NCI-H2227 (cell line): ENCODE measurements around the gene SHISAL1.

ENCODE experiments used
- DNase-seq: peaks from one replicate; lab custom pipeline; 2025; ENCODE audit not compliant: unreplicated experiment; lab: John Stamatoyannopoulos, UW

The SHISAL1 gene

DNA sequence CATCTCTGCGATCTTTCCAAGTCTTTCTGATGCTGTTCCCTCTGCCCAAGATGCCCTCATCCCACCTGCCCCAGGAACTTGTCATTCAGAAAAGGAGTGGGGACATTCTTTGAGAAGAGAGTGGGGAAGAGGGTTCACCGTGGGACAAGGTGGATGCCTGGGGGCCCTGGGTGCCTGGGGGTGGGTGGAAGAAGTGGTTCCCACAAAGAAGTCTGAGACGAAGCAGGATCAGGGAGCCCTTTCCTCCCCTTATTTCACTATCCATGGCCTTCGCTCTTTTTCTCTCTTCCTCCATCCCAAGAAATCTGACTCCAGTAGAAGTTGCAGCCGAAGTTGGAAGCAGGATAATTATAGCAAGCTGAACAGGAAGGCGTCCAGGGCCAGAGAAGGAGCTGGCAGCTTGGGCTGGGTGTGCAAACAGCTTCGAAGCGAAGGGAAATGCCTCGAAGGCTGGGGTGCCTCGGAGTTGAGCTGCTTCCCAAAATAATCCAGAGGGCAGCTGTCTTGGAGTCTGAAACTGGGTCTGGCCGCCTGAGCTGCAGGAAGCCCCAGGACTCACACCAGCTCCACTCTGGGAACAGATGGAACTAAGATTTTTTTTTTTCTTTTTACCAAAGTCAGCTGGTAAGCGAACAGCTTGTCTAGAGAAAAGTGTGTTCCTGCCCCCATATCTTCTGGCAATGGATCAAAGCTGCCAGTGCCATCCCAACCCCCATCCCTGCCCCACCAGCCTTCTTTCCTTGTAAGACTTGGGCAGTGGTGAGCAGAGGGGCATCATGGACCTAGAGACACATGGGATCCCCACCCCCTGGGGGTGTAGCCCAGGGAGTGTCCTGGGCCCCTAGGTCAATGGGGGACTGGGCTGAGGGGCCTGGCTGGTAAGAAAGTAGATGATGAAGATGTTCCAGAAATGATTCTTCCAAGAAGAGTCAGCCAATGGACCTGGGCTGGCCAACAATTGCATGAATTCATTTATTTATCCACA lies 100.5 kb downstream of the SHISAL1 start:
- no peak for DNase-seq

- DNase-seq: no peak
Observed at GRCh38 chr22:44211256-44211945, 101.3 kb downstream of the SHISAL1 start.

- DNase-seq: no peak
Observed at GRCh38 chr22:44210722-44211121, 102.0 kb downstream of the SHISAL1 start.

GRCh38 chr22:44209343-44209742 lies 103.4 kb downstream of the SHISAL1 start:
- no peak for DNase-seq

GRCh38 chr22:44207981-44208317 lies 104.8 kb downstream of the SHISAL1 start:
- DNase-seq: no peak

DNA sequence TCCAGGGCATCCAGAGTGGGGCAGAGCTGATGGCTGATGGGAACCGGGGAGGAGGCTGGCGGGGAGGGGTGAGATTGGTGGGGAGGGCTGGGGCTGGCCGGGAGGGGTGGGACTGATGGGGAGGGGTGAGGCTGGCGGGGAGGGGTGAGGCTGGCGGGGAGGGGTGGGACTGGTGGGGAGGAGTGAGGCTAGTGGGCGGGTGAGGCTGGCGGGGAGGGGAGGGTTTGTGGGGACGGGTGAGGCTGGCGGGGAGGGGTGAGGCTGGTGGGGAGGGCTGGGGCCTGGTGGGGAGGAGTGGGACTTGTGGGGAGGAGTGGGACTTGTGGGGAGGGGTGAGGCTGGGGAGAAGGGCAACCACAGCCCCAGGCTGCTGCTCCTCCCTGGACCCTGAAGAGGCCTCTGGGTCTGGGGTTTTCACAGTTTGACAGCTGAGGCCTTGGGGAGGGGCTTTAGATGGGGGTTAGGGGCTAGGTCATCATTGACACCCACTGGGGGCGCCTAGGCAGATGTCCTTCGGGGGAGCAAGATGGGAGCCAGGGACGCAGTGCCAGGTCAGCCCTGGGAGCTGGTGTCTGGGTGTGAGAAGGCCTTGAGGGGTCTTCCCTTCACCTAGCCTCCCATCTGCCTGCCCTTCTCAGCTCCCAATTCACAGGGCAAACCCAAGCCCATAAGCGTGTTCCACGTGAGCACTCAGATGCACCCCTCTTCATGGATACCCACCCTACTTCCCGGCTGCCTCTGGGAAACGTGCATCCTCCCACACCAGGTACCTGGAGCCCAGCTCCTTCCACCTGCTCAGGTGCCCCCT lies 105.4 kb downstream of the SHISAL1 start:
- no peak for DNase-seq

- no peak for DNase-seq
Observed at GRCh38 chr22:44206696-44207095, 106.1 kb downstream of the SHISAL1 start.

GRCh38 chr22:44206330-44206645 lies 106.5 kb downstream of the SHISAL1 start:
- DNase-seq: no peak

DNA sequence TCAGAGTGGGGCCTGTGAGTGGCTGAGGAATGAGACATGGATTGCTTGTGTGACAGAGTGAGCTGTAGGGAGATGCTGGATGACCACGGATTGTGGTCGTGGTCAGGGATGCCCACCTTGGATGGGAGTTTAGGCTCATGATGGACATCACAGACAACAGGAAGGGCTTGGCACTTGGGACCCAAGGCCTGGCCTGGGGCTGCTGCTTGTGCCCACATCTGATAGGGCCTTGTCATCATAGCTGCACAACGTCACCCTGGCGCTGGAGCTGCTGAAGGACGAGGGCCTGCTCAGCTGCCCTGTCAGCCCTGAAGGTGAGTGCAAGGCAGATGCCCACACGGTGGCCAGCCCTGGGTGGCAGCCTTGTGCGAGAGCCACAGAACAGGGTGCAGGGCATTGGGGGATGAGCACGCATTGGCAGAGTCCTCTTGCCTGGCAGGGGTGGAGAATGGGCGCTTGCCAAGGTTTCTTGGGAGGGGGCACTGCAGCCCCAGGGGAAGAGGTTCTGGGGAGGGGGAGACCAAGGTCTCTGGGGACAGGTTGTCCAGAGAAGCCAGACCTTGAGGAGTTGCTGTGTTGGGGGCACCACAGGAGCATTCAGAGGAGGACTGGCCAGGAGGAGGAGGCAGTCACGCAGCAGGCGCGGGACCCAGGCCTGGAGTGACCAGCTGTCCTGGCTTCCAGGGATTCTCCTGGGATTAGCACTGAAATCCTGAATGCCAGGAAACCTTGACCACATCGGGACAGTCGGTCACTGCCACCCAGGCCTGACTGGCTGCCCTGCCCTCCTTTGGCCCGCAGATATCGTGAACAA lies 107.0 kb downstream of the SHISAL1 start:
- DNase-seq: no peak

DNA sequence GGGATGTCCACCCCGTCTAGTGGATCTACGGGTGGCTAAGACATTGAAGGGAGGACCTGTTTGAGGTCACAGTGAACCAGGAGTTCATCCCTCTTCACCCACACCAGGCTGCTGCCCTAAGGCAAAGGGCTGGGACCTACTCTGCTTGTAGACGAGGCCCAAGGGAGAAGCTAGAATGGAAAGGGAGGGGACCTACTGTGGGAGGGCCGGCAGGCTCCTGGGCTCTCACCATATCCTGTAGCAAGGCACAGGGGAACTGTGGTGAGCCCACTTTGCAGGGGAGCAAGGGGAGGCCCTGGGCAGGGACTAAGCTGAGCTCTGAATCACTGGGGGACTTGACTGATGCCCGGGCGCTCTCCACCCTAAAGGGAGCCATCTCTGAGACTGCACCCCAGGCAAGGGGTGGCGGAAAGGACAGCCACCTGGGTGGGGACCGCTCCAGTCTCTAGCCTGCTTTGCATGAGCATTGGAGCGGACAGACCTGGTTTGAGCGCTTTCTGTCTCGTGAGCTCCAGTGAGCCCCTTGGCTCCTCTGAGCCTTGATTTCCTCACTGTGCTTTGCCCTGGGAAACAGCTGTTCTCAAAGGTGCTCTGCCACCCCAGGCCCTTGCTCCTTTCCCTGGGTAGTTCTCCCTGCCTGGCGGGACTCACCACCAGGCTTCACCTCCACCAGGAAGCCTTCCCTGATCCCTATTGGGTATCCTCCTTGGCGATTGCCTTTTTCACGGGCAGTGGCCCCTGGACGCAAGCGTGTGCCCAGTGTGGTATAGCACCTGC lies 107.8 kb downstream of the SHISAL1 start:
- no peak for DNase-seq

DNA sequence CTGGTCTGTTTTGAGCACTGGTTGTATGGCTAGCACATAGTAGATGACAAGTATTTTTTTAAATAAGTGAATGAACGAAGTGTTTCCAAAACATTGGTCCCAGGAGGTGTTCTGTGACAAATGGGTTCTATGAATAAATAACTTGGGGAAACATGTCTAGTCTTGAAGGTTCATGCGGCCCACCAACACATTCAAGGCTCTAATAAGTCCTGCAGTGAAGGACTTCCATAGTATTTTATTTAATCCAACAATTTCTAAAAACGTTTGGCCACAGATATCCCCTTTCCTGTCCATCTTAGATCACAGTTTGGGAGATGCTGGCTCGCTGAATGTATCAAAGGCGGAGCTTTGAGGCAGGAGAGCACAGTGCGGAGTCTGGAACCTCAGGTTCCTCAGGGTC lies 109.5 kb downstream of the SHISAL1 start:
- no peak for DNase-seq

DNA sequence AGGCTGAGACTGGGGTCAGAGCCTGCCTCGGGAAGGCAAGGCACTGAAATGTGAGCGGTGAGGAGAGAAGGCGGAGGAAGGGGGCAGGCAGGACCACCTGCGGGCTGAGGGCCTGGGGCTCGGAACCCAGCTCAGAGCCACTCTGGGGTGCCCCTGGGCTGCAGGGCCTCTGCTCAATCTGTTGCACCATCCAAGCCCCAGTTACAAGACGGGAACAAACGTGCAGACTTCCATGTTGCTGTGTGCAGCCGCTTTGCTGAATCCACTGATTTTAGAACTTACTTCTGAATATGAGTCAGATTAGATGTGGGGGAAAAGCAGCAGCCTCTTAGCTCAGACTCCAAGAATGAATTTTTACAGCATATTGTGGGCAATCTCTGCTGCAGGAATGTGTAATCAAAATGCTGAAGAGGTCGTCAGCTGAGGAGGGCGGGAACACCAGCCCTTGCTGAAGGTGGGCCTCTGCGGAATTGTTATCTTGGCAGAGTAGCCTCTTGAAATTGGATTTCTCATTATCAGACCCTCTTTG lies 110.4 kb downstream of the SHISAL1 start:
- DNase-seq: peak; percentile 40

DNA sequence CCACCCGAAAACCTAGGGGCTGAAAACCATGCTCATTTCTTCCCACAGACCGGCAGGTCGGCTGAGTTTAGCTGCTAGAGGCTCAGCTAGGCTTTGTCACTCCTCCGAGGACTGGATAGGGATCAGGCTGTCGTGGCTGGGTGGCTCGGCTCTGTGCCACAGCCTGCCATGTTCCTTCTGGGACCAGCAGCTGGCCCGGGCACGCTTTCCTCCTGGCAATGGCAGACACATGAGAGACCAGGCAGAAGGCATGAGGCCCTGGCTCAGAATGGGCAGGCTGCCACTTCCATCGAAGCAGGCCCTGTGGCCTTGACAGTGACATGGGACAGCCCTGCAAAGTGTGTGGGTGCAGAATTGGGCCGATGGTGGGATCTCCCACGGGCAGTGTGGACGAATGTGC lies 111.1 kb downstream of the SHISAL1 start:
- no peak for DNase-seq

DNA sequence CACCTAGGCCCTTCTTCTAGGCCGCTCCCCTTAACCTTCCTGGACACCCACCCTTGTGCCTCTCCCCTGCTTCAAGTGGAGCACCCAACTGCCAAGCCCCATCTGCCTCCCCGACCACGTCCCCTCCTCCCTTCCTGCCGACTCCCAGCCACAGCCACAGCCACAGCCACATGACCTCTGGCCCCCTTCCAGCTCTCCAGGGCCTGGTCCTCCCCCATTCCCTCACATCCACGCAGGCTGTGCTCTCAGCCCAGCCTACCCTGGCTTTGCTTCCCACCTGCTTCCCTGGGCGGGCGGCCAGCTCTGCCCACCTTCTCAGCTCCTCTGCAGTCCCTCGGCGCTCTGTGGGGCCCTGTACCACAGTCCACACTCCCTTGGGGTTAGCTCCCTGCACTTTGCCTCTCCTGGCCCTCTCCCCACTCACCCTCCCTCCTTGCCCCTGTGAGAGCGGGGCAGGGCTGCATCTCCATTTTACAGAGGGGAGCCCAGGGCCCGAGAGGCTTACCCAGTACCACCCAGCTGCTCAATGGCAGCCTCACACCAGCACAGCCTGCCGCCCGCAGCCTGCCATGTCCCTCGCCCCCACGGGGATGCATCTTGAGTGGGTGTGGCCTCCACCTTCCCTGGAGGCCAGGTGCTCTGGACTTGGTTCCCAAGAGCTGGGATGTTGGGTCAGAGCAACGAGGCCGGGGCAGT lies 111.7 kb downstream of the SHISAL1 start:
- DNase-seq: no peak

DNA sequence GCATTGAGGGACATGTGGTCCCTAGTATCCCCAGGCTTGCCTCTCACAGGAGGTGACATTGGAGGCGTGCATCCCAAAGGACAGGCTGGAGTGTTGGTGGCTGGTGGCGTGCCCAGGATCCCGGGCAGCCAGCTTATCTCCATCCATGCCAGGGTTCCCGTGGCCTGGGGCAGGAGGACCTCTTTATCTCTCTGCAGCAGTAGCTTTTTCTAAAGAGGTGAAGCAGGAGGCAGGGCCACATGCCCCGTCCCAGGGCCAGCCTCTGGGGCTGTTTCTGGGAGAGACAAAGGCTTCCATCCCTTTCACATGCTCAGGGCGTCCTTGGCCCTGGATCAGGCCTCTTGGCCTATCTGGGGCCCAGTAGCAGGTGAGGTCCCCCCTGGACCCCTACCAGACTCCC lies 112.3 kb downstream of the SHISAL1 start:
- DNase-seq: no peak

DNA sequence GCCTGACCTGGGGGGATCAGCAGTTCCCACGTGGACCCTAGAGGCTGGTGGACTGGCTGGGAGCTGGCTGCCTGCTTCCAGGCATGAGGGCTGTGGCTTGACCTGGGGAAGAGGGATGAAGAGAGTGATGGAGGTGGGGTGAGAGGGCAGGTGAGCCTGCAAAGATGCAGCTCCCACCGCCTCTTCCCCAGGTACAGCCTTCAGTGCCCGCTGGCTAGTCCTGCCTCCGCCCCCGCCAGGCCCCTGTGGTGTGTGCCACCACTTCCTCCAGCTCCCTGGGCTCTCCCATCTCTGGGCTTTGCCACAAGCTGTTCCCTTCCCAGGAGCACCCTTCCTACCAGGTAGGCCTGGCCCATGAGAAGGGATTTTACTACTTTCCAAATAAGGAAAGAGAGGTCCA lies 112.9 kb downstream of the SHISAL1 start:
- no peak for DNase-seq

GRCh38 chr22:44199164-44199563 lies 113.6 kb downstream of the SHISAL1 start:
- no peak for DNase-seq

DNA sequence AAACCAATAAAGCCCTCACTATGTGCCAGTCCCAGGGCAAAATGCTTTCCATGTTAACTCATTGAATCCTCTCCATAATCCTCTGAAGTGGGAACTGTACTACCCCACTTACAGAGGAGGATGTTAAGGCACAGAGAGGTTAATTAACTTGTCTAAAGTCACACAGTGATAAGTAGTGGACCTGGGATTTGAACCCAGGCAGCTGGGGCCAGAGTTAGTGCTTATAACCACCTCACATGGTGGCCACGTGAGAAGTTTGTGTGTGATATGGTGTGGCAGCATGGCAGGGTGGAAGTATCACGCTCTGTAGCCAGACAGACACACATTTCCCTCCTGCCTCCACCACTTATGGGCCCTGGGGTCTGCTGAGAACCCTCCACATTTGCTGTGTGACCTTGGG lies 115.5 kb downstream of the SHISAL1 start:
- DNase-seq: no peak

DNA sequence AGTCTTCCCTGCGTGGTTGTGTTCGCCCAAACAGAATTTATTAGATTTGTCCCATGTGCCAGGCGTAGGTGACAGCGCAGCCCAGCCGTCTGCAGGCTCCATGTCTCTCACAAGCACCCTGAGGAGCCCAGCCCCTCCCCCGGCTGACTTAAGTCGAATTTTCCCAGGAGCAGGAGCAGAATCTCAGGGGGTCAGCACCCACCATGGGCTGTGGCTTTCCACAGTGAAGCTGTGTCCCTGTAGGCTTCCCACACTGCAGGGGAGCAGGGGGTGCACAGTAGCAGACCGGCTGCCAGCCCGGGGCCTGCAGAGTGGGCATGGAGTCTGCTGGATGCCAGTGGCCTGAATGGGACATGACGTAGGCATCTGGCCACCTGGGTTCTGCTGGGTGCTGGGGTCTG lies 116.0 kb downstream of the SHISAL1 start:
- no peak for DNase-seq
